Psoas muscle (tissue), 8 donors: Measurements from ENCODE around the gene PRMT5. TPM values are rescaled to one million over a fixed set of nuclear protein-coding genes. Genes with fewer than 3 reads are reported as not detected.

Experiments used
- ATAC-seq, 4 donors: fragments of 200-7000 bp; cut with Tn5 transposase; one replicate each; pipeline ENCODE4 v1.9.1; 2020; ENCODE audit warnings: moderate library complexity in 3 of 4, mild to moderate bottlenecking in 2 of 4
- DNase-seq, 2 donors: peaks; one replicate each; pipeline ENCODE4 v3.0.0-alpha.2; 2020
- H3K27ac ChIP-seq: fragments of 200-600 bp; one replicate; pipeline ENCODE4 v1.8.0; 2022
- H3K27me3 ChIP-seq, 3 donors: fragments of 200-600 bp in 1 of 3; one replicate each; pipeline versions ENCODE4 v1.6.1 to v1.8.0; 2013 to 2022; ENCODE audit warnings: low read length in 2 of 3, mild to moderate bottlenecking in 2 of 3, moderate library complexity in 1 of 3; ENCODE audit not compliant: insufficient read depth in 3 of 3
- H3K36me3 ChIP-seq, 2 donors: fragments of 200-600 bp in 1 of 2; one replicate each; pipeline versions ENCODE4 v1.6.1 to v1.8.0; 2013 to 2022; ENCODE audit warnings: low read depth in 1 of 2, mild to moderate bottlenecking in 1 of 2, moderate library complexity in 1 of 2; ENCODE audit not compliant: insufficient read depth in 1 of 2
- H3K4me1 ChIP-seq: fragments of 200-600 bp; one replicate; pipeline ENCODE4 v1.8.0; 2022
- H3K4me3 ChIP-seq: fragments of 200-600 bp; one replicate; pipeline ENCODE4 v1.8.0; 2022; ENCODE audit warnings: mild to moderate bottlenecking
- H3K9me3 ChIP-seq: fragments of 200-600 bp; one replicate; pipeline ENCODE4 v1.8.0; 2022
- WGBS, 3 donors: extraction: QIAGEN DNeasy Blood & Tissue Kit; methylation state at CpG; one replicate each; pipeline versions ENCODE4 v1.1.6 to v1.1.7; 2013; 5-methylcytosine and 5-hydroxymethylcytosine counted together
- intact Hi-C, 2 donors: fragments of 100-400 bp; cut with DNase I; formaldehyde crosslinking; loops; one replicate each; pipeline versions ENCODE4 v1.11.0 to v1.14.2; 2022
- polyA plus RNA-seq, 3 donors: library from polyadenylated mRNA; stranded (reverse); fragments of 200-250 nt; gene quantifications; one replicate each; pipeline ENCODE4 v1.2.3, GENCODE V29; 2013
- total RNA-seq, 4 donors: library from RNA; stranded (reverse); fragmentation: NEBNext Ultra II Directional in 2 of 4; extraction: Animal tissue kit (Norgen Biotek cat#: 25700) in 2 of 4; gene quantifications; one replicate each; pipeline versions ENCODE4 v1.2.1 to v1.2.4, GENCODE V29; 2021 to 2023
- TF ChIP-seq, protein P1 (sequence below): fragments of 200-600 bp; IDR thresholded peaks from one replicate; pipeline ENCODE4 v1.8.0; 2022; ENCODE audit warnings: antibody characterized with exemption
- donor health status: healthy with polysubstance abuse.
- donor health status: DM: no; HTN: no; CAD: no; lungs with moderate emphysema.
- donor health status: Bipolar disorder and iron deficiency.
- donor health status: healthy.
- donor health status: DM: yes; HTN: yes; CAD: no.
- donor health status: DM: no; HTN: no; CAD: no.
- donor health status: DM: no; HTN: no; CAD: no.
- donor health status: DM: yes; HTN: yes; CAD: no.

Gene PRMT5
- total and polyA plus RNA-seq, 7 donors = 45.3 to 99.5 (median 76.1) TPM

DNA sequence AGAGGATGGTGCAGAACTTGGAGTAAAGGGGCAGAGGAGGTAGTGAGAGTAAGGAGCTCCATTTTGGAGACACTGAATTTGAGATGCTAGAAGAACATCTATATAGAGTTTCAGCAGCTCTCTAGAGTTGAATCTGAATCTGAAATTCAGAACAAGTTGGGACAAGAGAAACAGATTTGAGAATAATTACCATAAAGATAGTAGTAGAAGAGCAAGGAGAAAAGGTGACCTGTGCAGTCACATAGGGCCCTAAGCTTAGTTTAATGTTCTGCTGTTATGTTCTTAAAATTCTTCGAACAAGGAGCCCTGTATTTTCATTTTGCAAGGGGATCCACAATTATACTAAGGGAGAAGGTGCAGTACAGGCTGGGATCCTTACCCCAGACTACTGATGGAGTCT is 38.8 kb downstream of the PRMT5 start:
- 80 to 89% (median 87%) methylated on average over 1 of the region's 1 CpG for WGBS, 3 donors
- ATAC-seq (no peak), DNase-seq (no peak)
- no peaks in the 10 kb centered on the region for H3K4me1 ChIP-seq
- H3K36me3 ChIP-seq = no peaks in the 10 kb centered on the region
- TF ChIP-seq, protein P1, sequence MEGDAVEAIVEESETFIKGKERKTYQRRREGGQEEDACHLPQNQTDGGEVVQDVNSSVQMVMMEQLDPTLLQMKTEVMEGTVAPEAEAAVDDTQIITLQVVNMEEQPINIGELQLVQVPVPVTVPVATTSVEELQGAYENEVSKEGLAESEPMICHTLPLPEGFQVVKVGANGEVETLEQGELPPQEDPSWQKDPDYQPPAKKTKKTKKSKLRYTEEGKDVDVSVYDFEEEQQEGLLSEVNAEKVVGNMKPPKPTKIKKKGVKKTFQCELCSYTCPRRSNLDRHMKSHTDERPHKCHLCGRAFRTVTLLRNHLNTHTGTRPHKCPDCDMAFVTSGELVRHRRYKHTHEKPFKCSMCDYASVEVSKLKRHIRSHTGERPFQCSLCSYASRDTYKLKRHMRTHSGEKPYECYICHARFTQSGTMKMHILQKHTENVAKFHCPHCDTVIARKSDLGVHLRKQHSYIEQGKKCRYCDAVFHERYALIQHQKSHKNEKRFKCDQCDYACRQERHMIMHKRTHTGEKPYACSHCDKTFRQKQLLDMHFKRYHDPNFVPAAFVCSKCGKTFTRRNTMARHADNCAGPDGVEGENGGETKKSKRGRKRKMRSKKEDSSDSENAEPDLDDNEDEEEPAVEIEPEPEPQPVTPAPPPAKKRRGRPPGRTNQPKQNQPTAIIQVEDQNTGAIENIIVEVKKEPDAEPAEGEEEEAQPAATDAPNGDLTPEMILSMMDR = no peak
- H3K27ac ChIP-seq = no peak overlapping the region
- no peak overlapping the region for H3K4me3 ChIP-seq
- intact Hi-C loops = no loop called here
- H3K27me3 ChIP-seq = peaks cover 0 to 18% (median 0%) of the 10 kb centered on the region in 3 donors
- no peaks in the 10 kb centered on the region for H3K9me3 ChIP-seq

DNA sequence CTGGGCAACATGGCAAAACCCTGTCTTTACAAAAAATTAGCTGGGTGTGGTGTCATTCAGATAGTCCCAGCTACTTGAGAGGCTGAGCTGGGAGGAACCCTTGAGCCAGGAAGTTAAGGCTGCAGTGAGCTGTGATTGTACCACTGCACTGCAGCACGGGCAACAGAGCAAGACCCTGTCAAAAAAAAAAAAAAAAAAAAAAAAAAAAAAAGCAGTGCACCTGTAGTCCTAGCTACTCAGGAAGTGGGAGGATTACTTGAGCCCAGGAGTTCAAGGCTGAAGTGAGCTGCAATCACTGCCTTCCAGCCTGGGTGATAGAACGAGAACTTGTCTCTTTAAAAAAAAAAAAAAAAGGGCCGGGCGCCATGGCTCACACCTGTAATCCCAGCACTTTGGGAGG is 40.5 kb downstream of the PRMT5 start:
- Histone ChIP-seq H3K27me3 (peaks cover 0 to 21% (median 0%) of the 10 kb centered on the region in 3 donors), H3K4me3 (no peak overlapping the region), H3K4me1 (no peaks in the 10 kb centered on the region), H3K27ac (no peak overlapping the region), H3K36me3 (no peaks in the 10 kb centered on the region), H3K9me3 (no peaks in the 10 kb centered on the region)
- 83 to 89% (median 84%) methylated on average over 4 of the region's 4 CpGs for WGBS, 3 donors
- no peak for DNase-seq
- no peak for ATAC-seq
- TF ChIP-seq, protein P1 = no peak
- intact Hi-C loops = no loop called here

DNA sequence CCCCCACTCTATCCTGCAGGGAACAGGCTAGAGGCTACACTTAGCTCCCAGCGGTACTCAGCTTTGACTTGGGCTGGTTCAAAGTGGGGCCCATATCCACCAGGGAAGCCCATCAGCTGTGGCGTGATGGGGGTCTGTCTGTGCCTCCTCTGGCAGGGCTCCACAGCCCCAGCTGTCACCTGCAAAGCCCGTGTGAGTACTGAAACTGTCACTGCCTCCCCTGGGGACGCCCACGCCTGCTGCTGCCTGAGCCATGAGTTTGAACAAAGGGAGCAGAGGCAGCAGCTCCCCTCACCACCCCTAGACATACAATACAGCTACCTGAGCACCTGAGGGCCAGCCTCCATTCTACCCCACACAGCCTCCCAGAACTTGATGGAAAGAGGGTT is 41.2 kb downstream of the PRMT5 start:
- Histone ChIP-seq H3K4me1 (no peaks in the 10 kb centered on the region), H3K36me3 (no peaks in the 10 kb centered on the region), H3K9me3 (no peaks in the 10 kb centered on the region), H3K27ac (no peak overlapping the region), H3K4me3 (no peak overlapping the region), H3K27me3 (peaks cover 0 to 26% (median 0%) of the 10 kb centered on the region in 3 donors)
- intact Hi-C loops = no loop called here
- WGBS, 3 donors = 73 to 77% (median 73%) methylated on average over 5 of the region's 5 CpGs
- no peak for ATAC-seq
- DNase-seq = no peak
- TF ChIP-seq, protein P1 = no peak

DNA sequence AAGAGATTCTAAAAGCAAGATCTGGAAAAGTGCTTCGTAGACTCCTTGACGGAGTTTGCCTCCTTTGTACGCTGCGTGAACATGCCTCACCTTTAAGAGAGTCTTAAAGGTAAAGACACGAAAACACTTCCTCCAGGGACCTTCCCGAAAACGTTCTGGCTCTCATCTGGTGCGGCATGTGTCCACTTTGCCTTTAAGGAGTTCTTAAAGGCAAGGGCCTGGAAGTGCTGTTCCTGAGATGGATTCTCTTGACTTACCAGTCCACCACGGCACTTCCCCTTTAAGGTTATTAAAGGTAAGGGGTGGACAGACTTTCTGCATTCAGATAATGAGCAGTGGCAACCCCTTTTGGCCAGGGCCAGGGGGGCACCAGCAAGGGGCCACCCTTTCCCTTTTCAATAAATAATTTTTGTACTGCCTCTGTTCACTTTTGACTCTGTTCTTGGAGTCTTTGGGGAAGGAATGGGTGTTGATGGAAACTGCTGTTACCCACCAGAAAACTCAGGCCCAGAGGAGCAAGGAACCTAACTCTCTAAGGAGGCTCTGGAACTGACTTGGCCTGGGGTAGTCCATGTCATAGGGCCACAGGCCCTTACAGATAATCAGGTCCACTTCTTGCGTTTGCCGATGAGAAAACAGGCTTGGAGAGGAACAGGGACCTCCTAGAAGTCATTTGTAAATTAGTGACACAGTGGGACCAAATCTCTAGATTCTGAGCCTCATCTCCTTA is 41.8 kb downstream of the PRMT5 start:
- peak overlapping the region; percentile 65 for H3K4me3 ChIP-seq
- ATAC-seq (peak in 2 of 4 donors; percentile 13 to 18), DNase-seq (no peak)
- intact Hi-C loops = no loop called here
- H3K27me3 ChIP-seq = peaks cover 0 to 26% (median 0%) of the 10 kb centered on the region in 3 donors
- WGBS, 3 donors = 33 to 42% (median 37%) methylated on average over 11 of the region's 11 CpGs
- H3K4me1 ChIP-seq = no peaks in the 10 kb centered on the region
- no peaks in the 10 kb centered on the region for H3K9me3 ChIP-seq
- H3K36me3 ChIP-seq = no peaks in the 10 kb centered on the region
- H3K27ac ChIP-seq = no peak overlapping the region
- TF ChIP-seq, protein P1 = no peak
